Activated CD4-positive, alpha-beta T cell treated with anti-CD3 and anti-CD28 coated beads, Interleukin-2, amount 10 ng/mL, durations not matched to agents 24 days and 14 days (primary cell): ENCODE measurements around the gene TFDP1. TPM values are rescaled to one million over a fixed set of nuclear protein-coding genes. Genes with fewer than 3 reads are reported as not detected.
A peak's percentile ranks its signal among the peaks of the same experiment; 100 is the strongest.

Experiments
- DNase-seq: peaks from one replicate; pipeline ENCODE4 v3.0.0; 2022
- H3K27ac Mint-ChIP-seq: one replicate; pipeline ENCODE4 v1.8.0; 2022; ENCODE audit warnings: mild to moderate bottlenecking, mixed read lengths
- H3K27me3 Mint-ChIP-seq: one replicate; pipeline ENCODE4 v1.8.0; 2022; ENCODE audit warnings: mixed read lengths
- H3K36me3 Mint-ChIP-seq: one replicate; pipeline ENCODE4 v1.8.0; 2022; ENCODE audit warnings: low read depth, mild to moderate bottlenecking, mixed read lengths
- H3K4me1 Mint-ChIP-seq: one replicate; pipeline ENCODE4 v1.8.0; 2021; ENCODE audit warnings: mixed read lengths
- H3K4me3 Mint-ChIP-seq: one replicate; pipeline ENCODE4 v1.8.0; 2022; ENCODE audit warnings: mild to moderate bottlenecking, moderate library complexity, mixed read lengths
- H3K9me3 Mint-ChIP-seq: one replicate; pipeline ENCODE4 v1.8.0; 2021; ENCODE audit warnings: mixed read lengths
- intact Hi-C: fragments of 100-400 bp; cut with micrococcal nuclease; formaldehyde crosslinking; loops from one replicate; pipeline ENCODE4 v1.15.1; 2023
- total RNA-seq: library from RNA; stranded (reverse); gene quantifications from 2 replicates; pipeline ENCODE4 v1.2.3, GENCODE V29; 2022

Gene TFDP1, protein sequence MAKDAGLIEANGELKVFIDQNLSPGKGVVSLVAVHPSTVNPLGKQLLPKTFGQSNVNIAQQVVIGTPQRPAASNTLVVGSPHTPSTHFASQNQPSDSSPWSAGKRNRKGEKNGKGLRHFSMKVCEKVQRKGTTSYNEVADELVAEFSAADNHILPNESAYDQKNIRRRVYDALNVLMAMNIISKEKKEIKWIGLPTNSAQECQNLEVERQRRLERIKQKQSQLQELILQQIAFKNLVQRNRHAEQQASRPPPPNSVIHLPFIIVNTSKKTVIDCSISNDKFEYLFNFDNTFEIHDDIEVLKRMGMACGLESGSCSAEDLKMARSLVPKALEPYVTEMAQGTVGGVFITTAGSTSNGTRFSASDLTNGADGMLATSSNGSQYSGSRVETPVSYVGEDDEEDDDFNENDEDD
- total RNA-seq = 180 and 184 TPM in 2 replicates

- H3K27me3 Mint-ChIP-seq = peaks cover 3% of the 10 kb centered on the region
- peaks cover 36% of the 10 kb centered on the region for H3K36me3 Mint-ChIP-seq
- intact Hi-C loops = loop anchor here (2.0 kb wide), 2 partner anchors 94 to 376 kb away; partner anchors contain the start of genes CUL4A, DCUN1D2 and PCID2
- H3K4me3 Mint-ChIP-seq = peak within 1 kb of the TSS; percentile 97
- DNase-seq = peak; percentile 96
- H3K27ac Mint-ChIP-seq = peak within 1 kb of the TSS; percentile 94
- peaks cover 30% of the 10 kb centered on the region for H3K4me1 Mint-ChIP-seq
- no peaks in the 10 kb centered on the region for H3K9me3 Mint-ChIP-seq
Measured at GRCh38 chr13:113584205-113584869, at the start of gene TFDP1. TSS of gene TFDP1 (plus strand) at chr13:113584753. CDS start at chr13:113585838, 1,085 bp downstream.

- H3K27ac Mint-ChIP-seq = no peak overlapping the region
- H3K9me3 Mint-ChIP-seq = no peaks in the 10 kb centered on the region
Measured at GRCh38 chr13:113535381-113535781, 49.2 kb upstream of the TFDP1 start.

DNA sequence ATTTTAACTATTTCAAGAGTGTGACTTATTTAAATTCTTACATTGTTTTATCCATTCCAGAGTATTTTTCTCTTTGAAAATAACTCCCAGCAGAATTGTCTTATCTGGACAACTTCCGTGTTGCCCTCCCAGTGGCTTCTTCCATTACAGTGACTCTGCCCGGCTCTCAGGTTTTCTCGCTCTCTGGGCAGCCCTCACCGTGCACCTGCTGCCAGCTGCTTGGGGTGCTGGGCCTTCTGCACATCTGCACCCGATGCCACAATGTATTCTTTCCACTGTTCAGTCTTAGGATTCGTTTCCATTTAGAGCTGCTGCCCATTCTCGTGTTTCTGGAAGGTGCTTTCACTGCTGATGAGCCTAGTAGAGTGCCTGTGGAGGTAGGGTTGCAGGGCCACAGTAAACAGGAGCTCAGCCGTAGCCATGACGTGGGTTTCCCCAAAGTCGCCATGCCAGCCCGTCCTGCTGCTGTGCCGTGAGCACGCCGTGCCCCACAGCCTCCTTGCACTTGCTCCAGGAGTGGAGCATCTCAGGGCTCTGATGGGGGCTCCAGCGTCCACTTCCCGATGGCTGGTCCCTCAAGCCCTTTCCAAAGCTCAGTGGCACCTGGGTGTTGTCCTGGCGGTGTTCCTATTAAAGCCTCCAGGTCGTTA, 48.0 kb upstream of the TFDP1 start:
- Mint-ChIP-seq H3K4me3 (no peak overlapping the region), H3K36me3 (peaks cover 20% of the 10 kb centered on the region), H3K9me3 (no peaks in the 10 kb centered on the region), H3K4me1 (no peaks in the 10 kb centered on the region), H3K27me3 (no peaks in the 10 kb centered on the region), H3K27ac (no peak overlapping the region)
- DNase-seq = no peak
- intact Hi-C loops = no loop called here

More at GRCh38 chr13:113535381-113535781, 49.2 kb upstream of the TFDP1 start:
- Mint-ChIP-seq H3K27me3 (no peaks in the 10 kb centered on the region), H3K4me3 (no peak overlapping the region), H3K36me3 (peaks cover 14% of the 10 kb centered on the region), H3K4me1 (no peaks in the 10 kb centered on the region)
- DNase-seq = no peak
- intact Hi-C loops = no loop called here

- Mint-ChIP-seq H3K9me3 (no peaks in the 10 kb centered on the region), H3K4me1 (no peaks in the 10 kb centered on the region), H3K36me3 (peaks cover 18% of the 10 kb centered on the region), H3K27me3 (no peaks in the 10 kb centered on the region), H3K27ac (no peak overlapping the region), H3K4me3 (no peak overlapping the region)
- DNase-seq = no peak
- intact Hi-C loops = no loop called here
Measured at GRCh38 chr13:113537205-113537604, 47.3 kb upstream of the TFDP1 start.

GRCh38 chr13:113537909-113538688, 46.5 kb upstream of the TFDP1 start:
- no peak for DNase-seq
- H3K4me1 Mint-ChIP-seq = no peaks in the 10 kb centered on the region
- intact Hi-C loops = no loop called here
- no peaks in the 10 kb centered on the region for H3K9me3 Mint-ChIP-seq
- H3K4me3 Mint-ChIP-seq = no peak overlapping the region
- H3K36me3 Mint-ChIP-seq = peaks cover 18% of the 10 kb centered on the region
- H3K27me3 Mint-ChIP-seq = no peaks in the 10 kb centered on the region
- H3K27ac Mint-ChIP-seq = no peak overlapping the region

DNA sequence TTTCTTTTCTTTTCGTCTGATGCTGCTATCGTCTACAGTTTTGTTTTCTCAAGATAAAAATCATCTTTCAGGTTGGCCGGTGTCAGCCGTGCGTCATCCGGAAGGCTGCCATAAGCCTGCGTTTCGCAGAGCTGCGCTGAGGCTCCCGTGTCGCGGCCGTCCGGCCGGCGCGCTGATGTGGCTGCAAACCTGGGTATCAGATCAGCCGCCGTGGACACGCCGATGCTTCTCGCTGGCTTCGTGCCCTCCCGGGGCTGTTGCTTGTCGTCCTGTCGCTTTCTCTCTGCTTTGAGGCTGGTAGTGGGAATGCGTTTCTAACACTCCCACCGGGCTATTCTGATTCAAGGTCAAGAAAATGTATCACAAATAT, 45.9 kb upstream of the TFDP1 start:
- no peaks in the 10 kb centered on the region for H3K9me3 Mint-ChIP-seq
- no peaks in the 10 kb centered on the region for H3K4me1 Mint-ChIP-seq
- no peak overlapping the region for H3K4me3 Mint-ChIP-seq
- intact Hi-C loops = no loop called here
- H3K27me3 Mint-ChIP-seq = no peaks in the 10 kb centered on the region
- peaks cover 20% of the 10 kb centered on the region for H3K36me3 Mint-ChIP-seq
- DNase-seq = no peak
- H3K27ac Mint-ChIP-seq = no peak overlapping the region

DNA sequence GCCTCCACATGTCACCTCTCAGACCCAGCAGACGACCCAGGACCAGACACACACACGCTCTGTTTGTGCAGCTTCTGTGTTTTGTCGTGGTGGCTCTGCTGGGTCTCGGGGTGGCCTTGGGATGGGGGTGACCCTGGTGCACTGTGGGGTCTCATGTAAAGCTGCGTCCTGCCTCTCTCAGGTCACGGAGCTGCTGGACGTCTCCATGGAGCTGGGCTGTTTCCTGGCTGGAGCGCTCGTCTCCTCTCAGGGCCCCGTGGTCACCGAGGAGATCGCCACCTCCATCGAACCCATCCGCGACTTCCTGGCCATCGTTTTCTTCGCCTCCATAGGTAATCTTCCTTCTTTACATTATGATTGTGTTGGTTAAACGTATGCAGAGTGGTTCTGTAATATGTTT, 45.4 kb upstream of the TFDP1 start:
- peaks cover 20% of the 10 kb centered on the region for H3K36me3 Mint-ChIP-seq
- no peaks in the 10 kb centered on the region for H3K27me3 Mint-ChIP-seq
- intact Hi-C loops = no loop called here
- no peak overlapping the region for H3K4me3 Mint-ChIP-seq
- no peak for DNase-seq
- H3K27ac Mint-ChIP-seq = no peak overlapping the region
- H3K9me3 Mint-ChIP-seq = no peaks in the 10 kb centered on the region
- no peaks in the 10 kb centered on the region for H3K4me1 Mint-ChIP-seq

- intact Hi-C loops = no loop called here
Measured at GRCh38 chr13:113539822-113540221, 44.7 kb upstream of the TFDP1 start.

DNA sequence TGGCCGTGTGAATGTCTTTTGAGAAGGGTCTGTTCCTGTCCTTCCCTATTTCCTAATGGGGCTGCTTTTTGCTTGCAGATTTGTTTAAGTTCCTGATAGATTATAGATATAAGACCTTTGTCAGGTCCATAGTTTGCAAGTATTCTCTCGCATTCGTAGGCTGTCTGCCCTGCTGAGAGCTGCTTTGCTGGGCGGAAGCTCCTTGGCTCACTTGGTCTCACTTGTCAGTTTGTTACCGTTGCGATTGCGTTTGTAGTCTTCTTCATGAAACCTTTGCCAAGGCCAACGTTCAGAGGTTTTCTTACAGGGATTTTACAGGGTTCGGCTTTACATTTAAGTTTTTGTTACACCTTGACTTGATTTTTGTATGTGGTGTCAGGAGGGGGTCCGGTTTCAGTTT, 44.0 kb upstream of the TFDP1 start:
- H3K27me3 Mint-ChIP-seq = no peaks in the 10 kb centered on the region
- H3K9me3 Mint-ChIP-seq = no peaks in the 10 kb centered on the region
- no peaks in the 10 kb centered on the region for H3K4me1 Mint-ChIP-seq
- H3K36me3 Mint-ChIP-seq = peaks cover 20% of the 10 kb centered on the region
- DNase-seq = no peak
- no peak overlapping the region for H3K4me3 Mint-ChIP-seq
- intact Hi-C loops = no loop called here
- no peak overlapping the region for H3K27ac Mint-ChIP-seq

More at GRCh38 chr13:113539822-113540221, 44.7 kb upstream of the TFDP1 start:
- no peaks in the 10 kb centered on the region for H3K9me3 Mint-ChIP-seq
- H3K4me3 Mint-ChIP-seq = no peak overlapping the region
- no peak for DNase-seq
- H3K4me1 Mint-ChIP-seq = no peaks in the 10 kb centered on the region
- no peak overlapping the region for H3K27ac Mint-ChIP-seq
- H3K27me3 Mint-ChIP-seq = no peaks in the 10 kb centered on the region
- H3K36me3 Mint-ChIP-seq = peaks cover 20% of the 10 kb centered on the region

- H3K36me3 Mint-ChIP-seq = peaks cover 20% of the 10 kb centered on the region
- no peak overlapping the region for H3K27ac Mint-ChIP-seq
- no peaks in the 10 kb centered on the region for H3K27me3 Mint-ChIP-seq
- H3K9me3 Mint-ChIP-seq = no peaks in the 10 kb centered on the region
- no peak overlapping the region for H3K4me3 Mint-ChIP-seq
- no peaks in the 10 kb centered on the region for H3K4me1 Mint-ChIP-seq
- intact Hi-C loops = no loop called here
- no peak for DNase-seq
Measured at GRCh38 chr13:113542751-113543424, 41.7 kb upstream of the TFDP1 start.

DNA sequence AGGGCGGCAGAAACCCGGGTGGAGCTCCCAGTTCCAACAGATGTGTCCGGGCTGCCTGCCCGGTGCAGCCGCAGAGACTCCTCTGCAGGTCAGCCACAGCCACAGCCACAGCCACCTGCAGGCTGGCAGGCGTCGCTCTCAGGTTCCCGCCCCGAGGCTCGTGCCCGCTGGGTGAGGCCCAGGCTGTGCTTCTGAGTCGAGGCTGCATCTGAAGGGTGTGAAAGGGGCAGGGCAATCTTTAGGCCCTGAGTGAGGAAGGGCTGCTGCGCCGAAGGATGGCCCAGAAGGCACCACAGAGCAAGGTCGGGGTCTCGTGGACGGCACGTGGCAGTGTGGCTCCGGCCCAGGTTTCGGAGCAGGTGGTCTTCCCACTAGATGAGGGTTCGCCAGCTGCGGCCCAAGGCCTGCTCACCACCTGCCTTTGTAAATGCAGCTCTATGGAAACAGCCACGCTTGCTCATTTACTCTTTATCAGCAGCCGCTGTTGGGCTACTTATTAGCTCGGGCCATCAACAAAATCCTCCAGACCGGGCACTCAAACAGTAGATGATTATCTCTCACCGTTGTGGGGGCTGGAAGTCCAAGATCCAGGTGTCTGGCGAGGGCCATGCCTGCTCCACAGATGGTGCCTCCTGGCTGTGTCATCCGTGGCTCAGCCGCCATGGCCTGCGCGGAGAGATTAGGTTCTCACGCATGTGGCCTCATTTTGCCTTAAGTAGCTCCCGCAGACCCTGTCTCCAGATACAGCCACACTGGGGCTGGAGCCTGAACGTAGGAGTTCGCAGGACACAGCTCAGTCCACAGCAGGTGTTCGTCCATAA, 40.3 kb upstream of the TFDP1 start:
- H3K27me3 Mint-ChIP-seq = no peaks in the 10 kb centered on the region
- H3K9me3 Mint-ChIP-seq = no peaks in the 10 kb centered on the region
- intact Hi-C loops = no loop called here
- H3K4me1 Mint-ChIP-seq = no peaks in the 10 kb centered on the region
- H3K4me3 Mint-ChIP-seq = no peak overlapping the region
- DNase-seq = no peak
- no peak overlapping the region for H3K27ac Mint-ChIP-seq
- peaks cover 20% of the 10 kb centered on the region for H3K36me3 Mint-ChIP-seq

GRCh38 chr13:113544896-113545295, 39.7 kb upstream of the TFDP1 start:
- Mint-ChIP-seq H3K4me1 (no peaks in the 10 kb centered on the region), H3K9me3 (no peaks in the 10 kb centered on the region), H3K27me3 (no peaks in the 10 kb centered on the region), H3K36me3 (peaks cover 17% of the 10 kb centered on the region), H3K4me3 (no peak overlapping the region), H3K27ac (no peak overlapping the region)
- DNase-seq = no peak
- intact Hi-C loops = no loop called here
